Natural killer cell (primary cell): ENCODE measurements around the gene NECTIN1. TPM values are rescaled to one million over a fixed set of nuclear protein-coding genes. Genes with fewer than 3 reads are reported as not detected.

ENCODE experiments used
- ATAC-seq, 3 donors: fragments of 150-1000 bp in 2 of 3; fragments of 200-7000 bp in 1 of 3; cut with Tn5 transposase; 1 replicate in 1 of 3; 2 replicates in 2 of 3; pipeline ENCODE4 v1.10.0; 2021; ENCODE audit warnings: mild to moderate bottlenecking in 2 of 3, moderate library complexity in 2 of 3
- DNase-seq, 2 donors: peaks; one replicate each; pipeline versions ENCODE4 v3.0.0 to v3.0.0-alpha.2; 2013 to 2021; ENCODE audit warnings: mixed read lengths in 1 of 2
- H3K27ac ChIP-seq: one replicate; pipeline ENCODE4 v1.5.1; 2013; ENCODE audit warnings: mild to moderate bottlenecking, low read length
- H3K27me3 ChIP-seq: one replicate; pipeline ENCODE4 v1.6.1; 2013; ENCODE audit warnings: low read length; ENCODE audit not compliant: control insufficient read depth, insufficient read depth
- H3K36me3 ChIP-seq: one replicate; pipeline ENCODE4 v1.6.1; 2013; ENCODE audit warnings: low read length; ENCODE audit not compliant: control insufficient read depth, insufficient read depth
- H3K4me1 ChIP-seq: one replicate; pipeline ENCODE4 v1.6.1; 2013; ENCODE audit warnings: low read length; ENCODE audit not compliant: control insufficient read depth, insufficient read depth
- H3K4me3 ChIP-seq: one replicate; pipeline ENCODE4 v1.5.1; 2013; ENCODE audit warnings: low read length
- H3K9me3 ChIP-seq: one replicate; pipeline ENCODE4 v1.6.1; 2013; ENCODE audit warnings: low read length; ENCODE audit not compliant: control insufficient read depth, insufficient read depth
- H3K27ac Mint-ChIP-seq, 2 donors: one replicate each; pipeline ENCODE4 v1.8.0; 2022; ENCODE audit warnings: mild to moderate bottlenecking in 2 of 2, mixed read lengths in 2 of 2, moderate library complexity in 1 of 2
- H3K27me3 Mint-ChIP-seq, 2 donors: one replicate each; pipeline ENCODE4 v1.8.0; 2022; ENCODE audit warnings: low read depth in 2 of 2, mixed read lengths in 2 of 2
- H3K36me3 Mint-ChIP-seq: one replicate; pipeline ENCODE4 v1.8.0; 2022; ENCODE audit warnings: mixed read lengths
- H3K4me1 Mint-ChIP-seq, 2 donors: one replicate each; pipeline ENCODE4 v1.8.0; 2022; ENCODE audit warnings: mixed read lengths in 2 of 2
- H3K4me3 Mint-ChIP-seq: one replicate; pipeline ENCODE4 v1.8.0; 2022; ENCODE audit warnings: mild to moderate bottlenecking, moderate library complexity, mixed read lengths
- H3K9me3 Mint-ChIP-seq, 2 donors: one replicate each; pipeline ENCODE4 v1.8.0; 2022; ENCODE audit warnings: mixed read lengths in 2 of 2
- CTCF ChIP-seq: fragments of 200-600 bp; IDR thresholded peaks from one replicate; pipeline ENCODE4 v1.8.0; 2022; ENCODE audit warnings: antibody characterized with exemption
- WGBS: methylation state at CpG from one replicate; pipeline ENCODE4 v1.1.7; 2013; ENCODE audit warnings: missing lambda C conversion rate; ENCODE audit not compliant: insufficient coverage; 5-methylcytosine and 5-hydroxymethylcytosine counted together
- intact Hi-C: fragments of 100-400 bp; cut with micrococcal nuclease; formaldehyde crosslinking; loops from one replicate; pipeline ENCODE4 v1.14.2; 2022
- total RNA-seq, 4 donors: library from RNA; stranded (reverse); fragments of 120-200 nt in 1 of 4; gene quantifications; one replicate each; pipeline versions ENCODE4 v1.2.3 to v1.2.4, GENCODE V29; 2013 to 2022

Gene NECTIN1
- total RNA-seq, 3 donors from 2014 or later (not counting 1 experiment from before 2014, with no cell fraction given): 5.8 to 18.8 (median 7.8) TPM

GRCh38 chr11:119643212-119643875, 85.7 kb downstream of the NECTIN1 start:
- Mint-ChIP-seq H3K4me3 (no peak overlapping the region), H3K36me3 (no peaks in the 10 kb centered on the region), H3K9me3 (peaks cover 0 to 2% of the 10 kb centered on the region in 2 donors), H3K4me1 (no peaks in the 10 kb centered on the region), H3K27ac (no peak overlapping the region), H3K27me3 (peaks cover 6 to 12% of the 10 kb centered on the region in 2 donors)
- no peak overlapping the region for H3K27ac ChIP-seq
- WGBS: 90% methylated on average over 10 of the region's 10 CpGs
- TF ChIP-seq CTCF: no peak
- no peaks in the 10 kb centered on the region for H3K27me3 ChIP-seq
- no peaks in the 10 kb centered on the region for H3K36me3 ChIP-seq
- H3K9me3 ChIP-seq: no peaks in the 10 kb centered on the region
- ATAC-seq: no peak
- H3K4me1 ChIP-seq: no peaks in the 10 kb centered on the region
- DNase-seq: no peak
- no peak overlapping the region for H3K4me3 ChIP-seq
- intact Hi-C loops: no loop called here

DNA sequence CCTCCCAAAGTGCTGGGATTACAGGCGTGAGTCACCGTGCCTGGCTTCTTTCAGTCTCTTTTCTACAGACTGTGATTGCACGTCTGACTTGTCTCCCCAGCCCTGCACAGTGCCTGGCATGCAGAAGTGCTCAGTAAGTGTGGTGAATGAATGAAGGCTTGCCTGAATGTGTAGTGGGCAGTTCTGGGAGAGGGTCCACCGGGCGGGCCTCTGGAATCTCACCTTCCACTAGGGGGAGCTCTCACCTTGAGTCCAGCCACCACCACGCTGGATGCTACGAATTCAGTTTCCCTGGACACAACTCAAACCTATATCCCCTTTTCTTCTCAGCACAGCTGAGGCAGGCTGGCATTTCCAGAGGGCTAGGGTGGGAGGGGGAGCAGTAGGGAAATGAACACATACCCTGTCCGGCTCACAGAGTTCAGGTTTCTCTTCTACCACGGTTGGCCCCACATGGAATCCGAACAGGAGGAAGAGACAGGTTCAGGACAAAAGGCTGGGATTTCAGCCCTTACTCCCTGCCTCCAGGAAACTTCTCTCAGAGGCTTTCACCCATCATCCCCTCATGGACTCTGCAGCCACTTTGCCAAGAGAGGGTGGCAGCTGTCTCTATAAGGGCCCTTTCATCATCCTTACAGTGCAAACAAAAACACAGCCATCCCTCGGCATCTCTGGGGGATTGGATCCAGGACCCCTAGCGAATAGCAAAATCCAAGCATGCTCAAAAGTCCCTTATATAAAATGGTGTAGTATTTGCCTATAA, 86.8 kb downstream of the NECTIN1 start:
- Mint-ChIP-seq H3K4me3 (no peak overlapping the region), H3K36me3 (no peaks in the 10 kb centered on the region), H3K27ac (no peak overlapping the region), H3K27me3 (peaks cover 6 to 12% of the 10 kb centered on the region in 2 donors), H3K4me1 (no peaks in the 10 kb centered on the region), H3K9me3 (no peaks in the 10 kb centered on the region)
- ATAC-seq (peak in 1 of 3 donors; percentile 45), DNase-seq (peak in 1 of 2 donors; percentile 63)
- Histone ChIP-seq H3K4me1 (no peaks in the 10 kb centered on the region), H3K4me3 (no peak overlapping the region), H3K36me3 (no peaks in the 10 kb centered on the region), H3K9me3 (no peaks in the 10 kb centered on the region), H3K27ac (no peak overlapping the region), H3K27me3 (no peaks in the 10 kb centered on the region)
- peak; percentile 56 for TF ChIP-seq CTCF
- intact Hi-C loops: loop anchor here (1.0 kb wide), 1 partner anchor 87 kb away; the partner anchor contains the start of gene NECTIN1
- WGBS: 92% methylated on average over 6 of the region's 12 CpGs

- no peak for ATAC-seq
- Mint-ChIP-seq H3K4me1 (no peaks in the 10 kb centered on the region), H3K27ac (no peak overlapping the region), H3K9me3 (no peaks in the 10 kb centered on the region), H3K27me3 (peaks cover 6 to 10% of the 10 kb centered on the region in 2 donors), H3K4me3 (no peak overlapping the region), H3K36me3 (no peaks in the 10 kb centered on the region)
- H3K27me3 ChIP-seq: no peaks in the 10 kb centered on the region
- intact Hi-C loops: no loop called here
- TF ChIP-seq CTCF: no peak
- H3K4me1 ChIP-seq: no peaks in the 10 kb centered on the region
- H3K27ac ChIP-seq: no peak overlapping the region
- H3K4me3 ChIP-seq: no peak overlapping the region
- DNase-seq: no peak
- H3K36me3 ChIP-seq: no peaks in the 10 kb centered on the region
- WGBS: 69% methylated on average over 3 of the region's 6 CpGs
- H3K9me3 ChIP-seq: no peaks in the 10 kb centered on the region
These were observed 88.5 kb downstream of the NECTIN1 start for GRCh38 chr11:119640541-119640940.
